Activated CD8-positive, alpha-beta memory T cell treated with anti-CD3 and anti-CD28 coated beads for 48 hours (primary cell): ENCODE results near the gene NXF3.
"Not testable (repeated sequence)": the region's sequence is repeated elsewhere in the genome, so short reads cannot be mapped to it uniquely, and the experiment has no call there.

Experiments used
- DNase-seq, 3 experiments: peaks; one replicate each; pipeline ENCODE4 v3.0.0-alpha.2; 2020; ENCODE audit warnings: low read depth in 2 of 3, low spot score in 2 of 3

The NXF3 gene

DNA sequence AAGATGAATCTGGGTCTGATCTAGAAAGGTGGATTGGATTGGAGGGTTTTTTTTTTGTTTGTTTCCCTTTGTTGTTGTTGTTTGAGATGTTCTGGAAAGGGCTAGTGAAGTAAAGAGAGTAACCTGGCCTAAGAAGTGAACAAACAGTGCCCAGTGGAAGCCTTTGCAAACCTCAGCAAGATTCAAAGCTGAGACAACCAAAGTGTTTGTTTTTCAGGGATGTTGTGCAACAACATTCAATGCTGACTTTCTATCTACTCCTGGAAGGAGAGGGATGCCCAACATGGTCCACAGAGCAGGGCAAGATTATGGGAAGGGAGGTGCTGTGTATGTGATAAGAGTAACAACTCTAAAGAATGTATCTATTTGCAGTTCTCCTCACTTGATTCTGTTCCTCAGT is 40.3 kb downstream of the NXF3 start:
- DNase-seq = no peak

DNA sequence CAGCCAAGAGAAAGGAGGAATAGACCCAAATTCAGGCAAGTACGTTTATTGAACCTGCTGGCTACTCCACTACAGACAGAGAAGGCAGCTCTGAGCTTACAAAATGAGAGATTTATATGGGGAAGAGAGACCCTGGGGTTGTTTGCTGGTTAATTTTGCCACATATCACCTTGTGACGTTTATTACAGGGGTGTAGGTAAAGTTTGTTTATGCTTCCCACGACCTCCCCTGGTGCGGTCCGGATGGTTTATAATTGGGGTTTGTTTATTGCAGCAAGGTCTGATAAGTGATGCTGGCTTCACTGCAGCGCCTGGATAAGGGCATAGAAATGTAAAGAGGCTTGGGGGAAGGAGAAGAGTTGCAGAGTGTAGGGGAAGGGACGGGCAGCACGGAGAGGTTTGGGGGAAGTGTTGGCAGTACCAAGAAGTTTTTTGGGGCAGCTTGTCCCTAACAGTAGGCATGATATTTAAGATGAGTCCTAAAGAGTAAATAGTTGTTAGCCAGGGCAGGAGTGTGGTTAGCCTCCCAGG is 41.6 kb downstream of the NXF3 start:
- no peak for DNase-seq

DNA sequence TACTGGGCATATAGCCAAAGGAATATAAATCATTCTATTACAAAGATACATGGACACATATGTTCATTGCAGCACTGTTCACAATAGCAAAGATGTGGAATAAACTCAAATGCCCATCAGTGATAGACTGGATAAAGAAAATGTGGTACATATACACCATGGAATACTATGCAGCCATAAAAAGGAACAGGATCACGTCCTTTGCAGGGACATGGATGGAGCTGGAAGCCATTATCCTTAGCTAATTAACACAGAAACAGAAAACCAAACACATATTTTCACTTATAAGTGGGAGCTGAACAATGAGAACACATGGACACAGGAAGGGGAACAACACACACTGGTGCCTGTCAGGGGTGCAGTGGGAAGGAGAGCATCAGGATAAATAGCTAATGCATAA is 59.6 kb downstream of the NXF3 start:
- not testable (repeated sequence) for DNase-seq
